GM18505 (cell line): ENCODE data around the gene SLC25A26.
"Not testable (repeated sequence)": the region's sequence is repeated elsewhere in the genome, so short reads cannot be mapped to it uniquely, and the experiment has no call there.

ENCODE experiments used
- ATAC-seq: cut with Tn5 transposase; IDR thresholded peaks from one replicate; pipeline ENCODE4 v1.9.1; 2021; ENCODE audit not compliant: unreplicated experiment
- POLR2A ChIP-seq: IDR thresholded peaks from 4 replicates; pipeline ENCODE4 v1.6.1; 2011; ENCODE audit warnings: borderline replicate concordance; ENCODE audit not compliant: insufficient read depth, insufficient read length; ENCODE audit errors: extremely low read depth

SLC25A26 gene

GRCh38 chr3:66267031-66267430, 46.2 kb downstream of the SLC25A26 start:
- no peak for TF ChIP-seq POLR2A
- peak; percentile 74 for ATAC-seq

- no peak for ATAC-seq
- no peak for TF ChIP-seq POLR2A
Observed at GRCh38 chr3:66267906-66268305, 47.1 kb downstream of the SLC25A26 start.

- no peak for ATAC-seq
- no peak for TF ChIP-seq POLR2A
Observed at GRCh38 chr3:66268864-66269263, 48.1 kb downstream of the SLC25A26 start.

GRCh38 chr3:66269411-66269810, 48.6 kb downstream of the SLC25A26 start:
- no peak for ATAC-seq
- no peak for TF ChIP-seq POLR2A

- TF ChIP-seq POLR2A, result no peak
- no peak for ATAC-seq
Observed at GRCh38 chr3:66270288-66270687, 49.5 kb downstream of the SLC25A26 start.

GRCh38 chr3:66270701-66271100, 49.9 kb downstream of the SLC25A26 start:
- TF ChIP-seq POLR2A, result no peak
- ATAC-seq, result no peak

- no peak for ATAC-seq
- no peak for TF ChIP-seq POLR2A
Observed at GRCh38 chr3:66271231-66271630, 50.4 kb downstream of the SLC25A26 start.

GRCh38 chr3:66272016-66272415, 51.2 kb downstream of the SLC25A26 start:
- TF ChIP-seq POLR2A, result no peak
- ATAC-seq, result no peak

- not testable (repeated sequence) for ATAC-seq
Observed at GRCh38 chr3:66274837-66275236, 54.0 kb downstream of the SLC25A26 start.

GRCh38 chr3:66276705-66277274, 56.0 kb downstream of the SLC25A26 start:
- ATAC-seq, result no peak
- TF ChIP-seq POLR2A, result no peak

- no peak for TF ChIP-seq POLR2A
- ATAC-seq, result no peak
Observed at GRCh38 chr3:66279168-66279567, 58.4 kb downstream of the SLC25A26 start.

GRCh38 chr3:66280304-66280703, 59.5 kb downstream of the SLC25A26 start:
- ATAC-seq, result no peak
- TF ChIP-seq POLR2A, result no peak

GRCh38 chr3:66291922-66292321, 71.1 kb downstream of the SLC25A26 start:
- ATAC-seq, result not testable (repeated sequence)

- ATAC-seq, result no peak
- TF ChIP-seq POLR2A, result no peak
Observed at GRCh38 chr3:66297260-66297873, 76.6 kb downstream of the SLC25A26 start.

GRCh38 chr3:66297900-66298299, 77.1 kb downstream of the SLC25A26 start:
- no peak for TF ChIP-seq POLR2A
- ATAC-seq, result no peak
